HPDE6-E6E7 (cell line): ENCODE results near the gene ENPP5.
A peak's percentile ranks its signal among the peaks of the same experiment; 100 is the strongest.

Source experiments
- DNase-seq: peaks from one replicate; pipeline ENCODE4 v3.0.0; 2011; ENCODE audit warnings: missing footprints; ENCODE audit errors: extremely low spot score

Gene ENPP5

GRCh38 chr6:46170357-46171289 lies at the start of gene ENPP5:
ENPP5 (minus strand) TSS chr6:46170980; CDS start chr6:46168262, 2,718 bp downstream.
- DNase-seq, result peak; percentile 77

DNA sequence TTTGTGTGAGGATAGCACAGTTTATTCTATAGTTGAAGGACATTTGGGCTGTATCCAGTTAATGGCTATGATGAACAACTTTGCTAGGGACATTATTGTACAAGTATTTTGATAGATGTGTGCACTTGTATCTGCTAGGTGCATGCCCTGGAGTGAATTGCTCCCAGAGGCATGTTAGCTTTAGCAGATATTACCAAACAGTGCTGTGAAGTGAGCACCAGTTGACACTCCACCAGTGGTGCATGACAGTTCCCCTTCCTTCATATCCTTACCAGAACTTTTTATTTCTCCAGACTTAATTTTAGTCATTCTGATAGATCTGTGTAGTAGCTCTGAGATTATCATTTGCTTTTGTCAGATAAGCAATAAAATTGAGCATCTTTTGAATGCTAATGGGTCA lies 48.9 kb upstream of the ENPP5 start:
- no peak for DNase-seq

GRCh38 chr6:46218457-46218856 lies 47.7 kb upstream of the ENPP5 start:
- no peak for DNase-seq

DNA sequence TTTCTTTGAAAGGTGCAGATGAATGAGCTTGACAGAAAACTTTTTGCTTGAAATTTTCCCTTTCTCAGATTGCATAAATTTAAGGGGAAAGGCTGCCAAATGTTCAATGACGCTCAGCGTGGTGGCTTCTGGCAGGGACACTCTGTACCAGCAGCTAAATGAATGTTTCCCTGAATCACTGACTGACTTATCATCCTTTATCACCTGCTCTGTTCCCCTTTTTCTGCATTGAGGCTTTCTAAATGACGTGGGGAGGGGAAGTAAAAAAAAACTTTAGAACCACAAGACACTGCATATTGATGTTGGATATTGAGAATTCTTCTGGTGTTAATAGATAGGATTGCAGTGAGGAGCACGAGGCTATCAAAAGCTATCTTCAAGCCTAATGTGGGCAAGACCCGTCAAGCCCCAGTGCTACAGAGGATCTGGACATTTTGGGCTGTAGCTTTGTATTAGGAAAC lies 46.9 kb upstream of the ENPP5 start:
- DNase-seq, result no peak

GRCh38 chr6:46216879-46217278 lies 46.1 kb upstream of the ENPP5 start:
- DNase-seq, result no peak

DNA sequence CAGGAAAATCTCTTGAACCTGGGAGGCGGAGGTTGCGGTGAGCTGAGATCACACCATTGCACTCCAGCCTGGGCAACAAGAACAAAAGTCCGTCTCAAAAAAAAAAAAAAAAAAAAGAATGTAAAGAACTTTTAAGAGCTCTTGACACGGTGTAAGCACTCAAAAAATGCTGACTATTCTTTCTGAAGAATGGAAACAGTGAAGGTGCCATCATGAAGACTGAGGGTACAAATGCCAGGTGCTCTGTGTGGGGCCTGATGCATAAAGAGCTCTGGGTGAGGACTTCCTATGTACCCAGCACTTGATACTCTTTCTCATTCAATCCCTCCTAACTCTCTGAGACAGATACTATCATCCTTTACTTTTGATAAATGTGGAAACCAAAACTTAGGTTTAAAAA lies 45.0 kb upstream of the ENPP5 start:
- no peak for DNase-seq

DNA sequence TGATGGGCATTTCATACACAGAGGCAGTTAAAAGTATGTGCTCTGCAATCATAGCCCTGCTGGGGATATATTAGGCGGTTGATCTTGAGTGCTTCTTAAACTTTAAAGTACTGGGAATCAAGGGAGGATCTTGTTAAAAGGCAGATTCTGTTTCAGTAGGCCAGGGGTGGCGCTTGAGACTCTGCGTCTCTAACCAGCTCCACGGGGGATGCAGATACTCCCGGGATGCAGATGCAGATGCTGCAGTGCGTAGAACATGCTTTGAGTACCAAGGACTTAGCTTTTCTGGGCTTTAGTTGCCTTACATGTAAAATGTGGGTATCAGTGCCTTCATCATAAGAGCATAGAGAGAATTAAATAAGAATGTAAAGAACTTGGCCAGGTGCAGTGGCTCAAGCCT lies 44.4 kb upstream of the ENPP5 start:
- no peak for DNase-seq

- no peak for DNase-seq
Measured at GRCh38 chr6:46211917-46212316, 41.1 kb upstream of the ENPP5 start.

- DNase-seq, result no peak
Measured at GRCh38 chr6:46210294-46210693, 39.5 kb upstream of the ENPP5 start.

GRCh38 chr6:46208303-46208702 lies 37.5 kb upstream of the ENPP5 start:
- DNase-seq, result no peak

DNA sequence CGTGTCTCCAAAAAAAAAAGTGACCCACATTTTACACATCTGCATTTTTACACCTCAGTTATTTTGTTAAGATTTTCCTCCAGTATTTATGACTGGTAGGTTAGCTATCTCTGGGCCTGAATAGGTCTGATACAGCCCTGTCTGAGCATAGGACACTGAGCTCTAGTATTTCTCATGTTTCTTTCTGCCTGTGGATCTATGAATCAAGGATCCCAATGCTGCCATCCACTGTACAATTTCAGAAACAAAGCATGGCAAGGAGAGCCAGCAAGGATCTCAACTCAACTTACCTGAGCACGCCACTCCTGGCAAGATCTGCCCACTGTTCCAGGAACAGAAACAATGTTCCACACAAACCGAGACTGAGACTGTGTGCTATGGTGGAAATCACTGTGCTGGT lies 36.4 kb upstream of the ENPP5 start:
- no peak for DNase-seq

GRCh38 chr6:46204880-46205650 lies 34.3 kb upstream of the ENPP5 start:
- no peak for DNase-seq

GRCh38 chr6:46203391-46204177 lies 32.8 kb upstream of the ENPP5 start:
- DNase-seq, result no peak

- no peak for DNase-seq
Measured at GRCh38 chr6:46201702-46202101, 30.9 kb upstream of the ENPP5 start.

- DNase-seq, result no peak
Measured at GRCh38 chr6:46199387-46199786, 28.6 kb upstream of the ENPP5 start.

GRCh38 chr6:46191961-46192360 lies 21.2 kb upstream of the ENPP5 start:
- no peak for DNase-seq

- DNase-seq, result no peak
Measured at GRCh38 chr6:46190889-46191288, 20.1 kb upstream of the ENPP5 start.

- DNase-seq, result no peak
Measured at GRCh38 chr6:46189726-46190125, 18.9 kb upstream of the ENPP5 start.

DNA sequence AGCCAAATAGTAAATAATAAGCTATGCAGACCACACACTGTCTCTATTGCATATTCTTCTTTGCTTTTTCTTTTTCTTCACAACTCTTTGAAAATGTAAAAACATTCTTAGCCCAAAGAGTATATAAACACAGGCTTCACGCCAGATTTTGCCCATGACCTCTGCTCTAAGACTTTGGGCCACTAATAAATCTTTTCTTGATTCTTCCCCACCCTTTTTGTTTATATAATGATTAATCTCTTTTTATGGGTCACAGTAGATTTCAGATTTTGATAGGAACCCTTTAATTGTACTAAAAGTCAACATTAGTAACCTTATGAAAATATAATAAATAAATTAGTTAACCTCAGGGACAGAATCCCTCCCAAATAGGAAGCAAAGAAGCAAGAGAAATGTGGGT lies 15.8 kb upstream of the ENPP5 start:
- DNase-seq, result no peak

DNA sequence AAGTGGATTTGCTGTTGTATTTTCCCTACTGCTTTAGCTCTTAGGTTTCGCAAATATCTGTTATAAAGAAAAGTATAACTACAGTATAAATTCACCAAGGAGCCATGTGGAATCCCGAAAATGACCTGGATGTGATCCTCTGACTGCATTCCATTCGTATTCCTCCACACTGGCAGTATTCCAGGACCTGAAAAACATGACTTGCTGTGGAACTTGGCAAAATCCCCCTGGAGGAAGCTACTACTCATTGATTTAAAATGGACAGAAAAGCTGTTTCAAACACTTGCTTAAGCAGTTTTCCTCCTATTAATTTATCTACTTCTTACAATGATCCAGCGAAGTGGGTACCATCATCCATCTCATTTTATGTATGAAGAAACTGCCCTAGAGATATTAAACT lies 13.3 kb upstream of the ENPP5 start:
- no peak for DNase-seq

GRCh38 chr6:46175976-46176375 lies 5.2 kb upstream of the ENPP5 start:
- no peak for DNase-seq

- DNase-seq, result no peak
Measured at GRCh38 chr6:46175446-46175845, 4.7 kb upstream of the ENPP5 start.
